T-helper 1 cell treated with Interleukin-12 subunit alpha and Interleukin-12 subunit beta and Interleukin-4 antibody, amounts not matched to agents 30 μg/mL and 1 μg/mL, for 36 hours (primary cell): ENCODE measurements around the gene KRTAP5-3.
A peak's percentile ranks its signal among the peaks of the same experiment; 100 is the strongest.
"Not testable (repeated sequence)": the region's sequence is repeated elsewhere in the genome, so short reads cannot be mapped to it uniquely, and the experiment has no call there.

Experiments
- H3K27ac Mint-ChIP-seq: one replicate; pipeline ENCODE4 v1.8.0; 2021; ENCODE audit warnings: mild to moderate bottlenecking, mixed read lengths
- H3K27me3 Mint-ChIP-seq: one replicate; pipeline ENCODE4 v1.8.0; 2021; ENCODE audit warnings: low read depth, mixed read lengths
- H3K36me3 Mint-ChIP-seq: one replicate; pipeline ENCODE4 v1.8.0; 2021; ENCODE audit warnings: low read depth, mixed read lengths
- H3K4me1 Mint-ChIP-seq: one replicate; pipeline ENCODE4 v1.8.0; 2021; ENCODE audit warnings: low read depth, mixed read lengths
- H3K4me3 Mint-ChIP-seq: one replicate; pipeline ENCODE4 v1.8.0; 2021; ENCODE audit warnings: mild to moderate bottlenecking, moderate library complexity, mixed read lengths
- H3K9me3 Mint-ChIP-seq: one replicate; pipeline ENCODE4 v1.8.0; 2021; ENCODE audit warnings: mixed read lengths

The KRTAP5-3 gene

DNA sequence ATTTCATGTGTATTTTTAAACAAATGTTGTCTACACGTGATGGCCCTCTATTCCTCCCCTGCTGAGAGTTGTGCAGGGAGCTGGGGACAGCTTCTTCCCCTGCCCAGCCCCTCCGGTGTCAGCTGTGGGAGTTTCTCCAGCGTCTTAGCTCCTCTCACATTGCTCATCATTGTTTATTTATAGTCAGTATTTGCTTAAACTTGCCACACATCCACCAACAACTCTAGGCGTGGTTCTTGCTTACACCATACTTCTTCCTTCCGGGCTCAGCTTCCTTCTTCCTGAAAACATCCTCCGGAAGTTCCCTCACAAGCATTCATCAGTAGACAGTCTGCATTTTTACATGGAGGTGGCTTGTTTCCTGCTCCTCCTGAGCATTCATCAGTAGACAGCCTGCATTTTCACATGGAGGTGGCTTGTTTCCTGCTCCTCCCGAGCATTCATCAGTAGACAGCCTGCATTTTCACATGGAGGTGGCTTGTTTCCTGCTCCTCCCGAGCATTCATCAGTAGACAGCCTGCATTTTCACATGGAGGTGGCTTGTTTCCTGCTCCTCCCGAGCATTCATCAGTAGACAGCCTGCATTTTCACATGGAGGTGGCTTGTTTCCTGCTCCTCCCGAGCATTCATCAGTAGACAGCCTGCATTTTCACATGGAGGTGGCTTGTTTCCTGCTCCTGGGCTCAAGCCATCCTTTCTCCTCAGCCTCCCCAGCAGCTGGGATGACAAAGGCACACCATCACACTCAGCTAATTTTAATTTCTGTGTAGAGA lies 18.9 kb downstream of the KRTAP5-3 start:
- H3K4me1 Mint-ChIP-seq: peaks cover 11% of the 10 kb centered on the region
- H3K36me3 Mint-ChIP-seq, H3K9me3 Mint-ChIP-seq: not testable (repeated sequence)
- H3K27ac Mint-ChIP-seq: peak overlapping the region; percentile 83
- H3K27me3 Mint-ChIP-seq: peaks cover 36% of the 10 kb centered on the region
- peak overlapping the region; percentile 57 for H3K4me3 Mint-ChIP-seq

DNA sequence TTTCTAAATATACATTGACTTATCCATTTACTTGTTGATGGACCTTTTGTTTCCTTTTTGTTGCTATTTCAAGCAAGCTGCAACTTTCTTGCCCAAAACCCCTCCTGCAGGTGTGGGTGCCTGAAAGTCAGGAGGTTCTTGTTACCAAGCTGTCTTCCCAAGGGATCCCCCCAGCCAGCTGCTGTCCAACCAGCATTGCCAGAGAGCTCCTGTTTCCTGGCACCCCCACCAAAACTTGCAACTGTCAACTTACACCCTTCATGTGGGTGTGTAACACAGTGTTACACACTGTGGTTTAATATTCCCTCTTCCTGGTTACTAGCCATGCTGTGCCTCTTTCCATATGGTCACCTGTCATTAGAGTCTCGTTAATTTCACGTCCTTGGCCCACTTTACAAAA lies 21.6 kb downstream of the KRTAP5-3 start:
- Mint-ChIP-seq H3K27ac (no peak overlapping the region), H3K9me3 (peaks cover 9% of the 10 kb centered on the region), H3K36me3 (peaks cover 5% of the 10 kb centered on the region), H3K27me3 (peaks cover 17% of the 10 kb centered on the region), H3K4me3 (no peak overlapping the region), H3K4me1 (peaks cover 11% of the 10 kb centered on the region)

DNA sequence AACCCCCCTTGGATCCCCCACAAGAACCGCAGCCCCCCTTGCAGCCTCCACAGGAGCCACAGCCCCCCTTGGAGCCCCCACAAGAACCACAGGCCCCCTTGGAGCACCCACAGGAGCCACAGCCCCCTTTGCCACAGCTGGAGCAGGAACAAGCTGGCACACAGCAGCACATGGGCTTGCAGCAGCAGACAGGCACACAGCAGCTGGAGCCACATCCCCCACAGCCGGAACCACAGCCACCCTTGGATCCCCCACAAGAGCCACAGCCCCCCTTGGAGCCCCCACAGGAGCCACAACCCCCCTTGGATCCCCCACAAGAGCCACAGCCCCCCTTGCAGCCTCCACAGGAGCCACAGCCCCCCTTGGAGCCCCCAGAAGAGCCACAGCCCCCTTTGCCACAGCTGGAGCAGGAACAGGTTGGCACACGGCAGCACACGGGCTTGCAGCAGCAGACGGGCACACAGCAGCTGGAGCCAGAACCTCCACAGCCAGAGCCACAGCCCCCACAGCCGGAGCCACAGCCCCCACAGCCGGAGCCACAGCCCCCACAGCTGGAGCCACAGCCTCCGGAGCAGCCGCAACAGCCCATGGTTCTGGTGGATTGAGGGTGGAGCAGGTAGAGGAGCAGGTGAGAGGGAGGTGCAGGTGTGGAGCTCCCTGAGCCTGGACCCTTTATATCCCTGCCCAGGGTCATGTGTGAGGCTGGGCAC lies 23.4 kb downstream of the KRTAP5-3 start, which contains the start of gene KRTAP5-1:
Gene KRTAP5-1 (minus strand): TSS at position 623 of the 710 bp plus-strand sequence. CDS start 34 bp downstream, at position 589.
- not testable (repeated sequence) for H3K4me3 Mint-ChIP-seq, H3K4me1 Mint-ChIP-seq, H3K36me3 Mint-ChIP-seq, H3K27ac Mint-ChIP-seq, H3K9me3 Mint-ChIP-seq
- peaks cover 17% of the 10 kb centered on the region for H3K27me3 Mint-ChIP-seq

DNA sequence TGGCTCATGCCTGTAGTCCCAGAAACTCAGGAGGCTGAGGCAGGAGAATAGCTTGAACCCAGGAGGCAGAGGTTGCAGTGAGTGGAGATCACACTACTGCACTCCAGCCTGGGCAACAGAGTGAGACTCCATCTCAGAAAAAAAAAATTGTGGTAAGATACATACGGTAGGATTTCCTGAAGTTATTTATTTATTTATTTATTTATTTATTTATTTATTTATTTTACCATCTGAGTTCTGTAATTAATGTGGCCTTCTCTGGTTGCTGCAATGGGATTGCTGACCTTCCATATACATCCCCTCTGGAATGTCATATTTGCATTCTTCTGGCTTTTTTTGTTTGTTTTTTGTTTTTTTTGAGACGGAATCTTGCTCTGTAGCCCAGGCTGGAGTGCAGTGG lies 25.4 kb downstream of the KRTAP5-3 start:
- H3K36me3 Mint-ChIP-seq, H3K4me1 Mint-ChIP-seq, H3K4me3 Mint-ChIP-seq, H3K27ac Mint-ChIP-seq: not testable (repeated sequence)
- Mint-ChIP-seq H3K27me3 (peaks cover 22% of the 10 kb centered on the region), H3K9me3 (peaks cover 11% of the 10 kb centered on the region)

DNA sequence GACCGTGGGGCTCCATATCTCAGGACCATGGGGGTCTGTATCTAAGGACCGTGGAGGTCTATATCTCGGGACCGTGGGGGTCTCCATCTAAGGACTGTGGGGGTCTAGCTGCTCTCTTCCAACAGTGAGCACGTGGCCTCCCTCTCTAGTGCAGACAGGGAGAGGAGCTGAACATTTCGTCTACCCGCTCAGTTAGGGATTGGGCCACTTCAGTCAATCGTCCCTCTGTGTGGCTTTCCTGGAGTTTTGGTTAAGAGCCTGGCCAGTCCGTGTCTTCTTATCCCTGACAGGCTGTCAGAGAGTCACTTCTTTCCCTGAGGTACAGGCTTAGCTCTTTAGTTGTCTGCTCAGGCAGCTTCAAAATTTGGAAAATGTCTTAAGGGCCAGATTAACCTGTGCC lies 26.3 kb downstream of the KRTAP5-3 start:
- Mint-ChIP-seq H3K9me3 (peaks cover 11% of the 10 kb centered on the region), H3K27me3 (peaks cover 16% of the 10 kb centered on the region), H3K4me1 (no peaks in the 10 kb centered on the region), H3K27ac (no peak overlapping the region), H3K4me3 (no peak overlapping the region), H3K36me3 (no peaks in the 10 kb centered on the region)

DNA sequence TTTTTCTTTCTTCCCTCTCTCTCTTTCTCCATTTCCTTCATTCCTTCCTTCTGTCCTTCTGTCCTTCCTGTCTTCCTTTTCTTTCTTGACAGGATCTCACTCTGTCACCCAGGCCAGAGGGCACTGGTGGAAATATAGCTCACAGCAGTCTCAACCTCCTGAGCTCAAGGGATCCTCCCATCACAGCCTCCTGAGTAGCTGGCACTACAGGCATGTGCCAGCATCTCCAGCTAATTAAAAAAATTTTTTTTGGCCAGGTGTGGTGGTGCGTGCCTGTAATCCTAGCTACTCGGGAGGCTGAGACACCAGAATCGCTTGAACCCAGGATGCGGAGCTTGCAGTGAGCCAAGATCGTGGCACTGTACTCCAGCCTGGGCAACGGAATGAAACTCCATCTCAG lies 31.4 kb downstream of the KRTAP5-3 start:
- Mint-ChIP-seq H3K27ac (no peak overlapping the region), H3K4me3 (no peak overlapping the region)

DNA sequence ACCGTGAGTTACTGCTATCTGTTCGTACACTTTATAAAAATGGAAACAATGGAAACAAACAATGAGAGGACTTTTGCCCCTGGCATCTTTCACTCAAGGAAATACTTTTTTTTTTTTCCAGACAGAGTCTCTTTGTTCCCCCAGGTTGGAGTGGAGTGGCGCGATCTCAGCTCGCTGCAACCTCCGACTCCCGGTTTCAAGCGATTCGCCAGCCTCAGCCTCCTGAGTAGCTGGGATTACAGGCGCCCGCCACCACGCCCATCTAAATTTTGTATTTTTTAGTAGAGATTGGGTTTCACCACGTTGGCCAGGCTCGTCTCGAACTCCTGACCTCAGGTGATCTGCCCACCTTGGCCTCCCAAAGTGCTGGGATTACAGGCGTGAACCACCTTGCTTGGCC lies 32.5 kb downstream of the KRTAP5-3 start:
- Mint-ChIP-seq H3K27me3 (peaks cover 33% of the 10 kb centered on the region), H3K9me3 (peaks cover 11% of the 10 kb centered on the region)
- H3K36me3 Mint-ChIP-seq, H3K4me3 Mint-ChIP-seq, H3K4me1 Mint-ChIP-seq, H3K27ac Mint-ChIP-seq: not testable (repeated sequence)

More for the DNA sequence above, 31.4 kb downstream of the KRTAP5-3 start:
- Mint-ChIP-seq H3K36me3 (no peaks in the 10 kb centered on the region), H3K9me3 (peaks cover 11% of the 10 kb centered on the region), H3K27me3 (peaks cover 31% of the 10 kb centered on the region), H3K4me1 (peaks cover 6% of the 10 kb centered on the region)

DNA sequence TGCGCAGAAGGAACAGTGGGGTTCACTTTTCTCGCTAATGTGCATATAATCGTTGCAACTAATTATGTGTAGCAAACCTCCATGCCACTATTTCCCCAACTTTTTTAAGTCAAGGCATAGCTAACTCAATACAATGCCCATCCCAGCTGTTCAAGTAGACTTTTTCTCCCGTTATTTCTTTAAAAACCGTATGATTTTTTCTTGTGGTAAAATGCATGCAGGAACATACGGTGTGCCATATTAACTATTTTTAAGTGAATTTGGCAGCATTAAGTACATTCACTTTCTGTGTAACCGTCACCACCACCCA lies 33.4 kb downstream of the KRTAP5-3 start:
- Mint-ChIP-seq H3K4me1 (peaks cover 6% of the 10 kb centered on the region), H3K36me3 (no peaks in the 10 kb centered on the region), H3K9me3 (peaks cover 11% of the 10 kb centered on the region), H3K4me3 (no peak overlapping the region), H3K27me3 (peaks cover 39% of the 10 kb centered on the region), H3K27ac (no peak overlapping the region)

DNA sequence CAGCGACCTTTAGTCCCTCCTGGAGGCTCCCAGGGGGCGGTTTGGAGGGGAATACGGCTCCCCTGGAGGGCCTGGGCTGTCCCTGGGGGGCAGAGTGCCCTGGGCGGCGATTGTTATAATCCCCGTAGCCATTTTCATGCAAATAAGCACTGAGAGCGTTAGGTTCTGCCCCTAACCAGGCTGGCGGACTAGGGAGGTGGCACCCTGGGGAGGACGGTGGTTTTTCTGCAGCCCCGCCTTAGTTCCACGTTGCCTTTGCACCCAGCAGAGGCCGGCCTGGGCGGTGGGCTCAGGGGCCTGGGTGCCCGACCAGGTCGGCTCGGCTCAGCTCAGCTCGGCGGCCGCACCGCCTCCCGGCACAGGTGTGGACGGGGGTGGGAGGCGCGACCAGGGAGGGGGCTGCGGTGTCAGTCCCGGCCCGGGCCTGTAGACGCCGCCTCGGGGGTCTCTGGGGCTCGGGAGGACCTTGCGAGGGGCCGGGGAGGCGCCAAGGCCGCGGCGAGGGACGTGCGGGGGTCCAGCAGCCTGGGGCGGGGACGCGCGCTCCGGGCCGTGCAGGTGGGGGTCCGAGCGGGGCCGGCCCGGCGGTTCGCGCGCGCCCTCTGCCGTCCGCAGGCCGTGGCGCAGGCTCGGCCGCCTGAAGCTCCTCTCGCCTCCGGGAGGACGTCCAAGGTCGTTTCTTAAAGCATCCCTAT lies 33.9 kb downstream of the KRTAP5-3 start:
- peaks cover 43% of the 10 kb centered on the region for H3K27me3 Mint-ChIP-seq
- H3K36me3 Mint-ChIP-seq: no peaks in the 10 kb centered on the region
- peaks cover 11% of the 10 kb centered on the region for H3K9me3 Mint-ChIP-seq
- peak overlapping the region; percentile 14 for H3K4me3 Mint-ChIP-seq
- peaks cover 6% of the 10 kb centered on the region for H3K4me1 Mint-ChIP-seq
- no peak overlapping the region for H3K27ac Mint-ChIP-seq

DNA sequence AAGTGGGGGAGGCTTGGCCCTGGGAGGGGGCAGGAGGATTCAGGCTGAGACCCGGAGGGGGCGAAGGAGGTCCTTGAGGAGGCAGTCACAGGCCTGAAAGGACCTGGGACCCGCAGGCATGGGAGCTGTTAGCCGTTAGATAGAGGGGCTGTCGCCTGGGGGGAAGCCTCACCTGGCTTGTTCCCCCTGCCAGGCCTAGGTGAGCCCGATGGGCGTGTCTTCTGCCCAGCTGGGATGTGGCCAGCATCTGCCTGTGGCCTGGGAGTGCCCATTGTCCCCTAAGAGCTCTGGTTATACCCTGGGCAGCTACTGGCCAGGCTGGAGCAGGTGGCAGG lies 34.4 kb downstream of the KRTAP5-3 start:
- no peak overlapping the region for H3K27ac Mint-ChIP-seq
- H3K4me3 Mint-ChIP-seq: peak overlapping the region; percentile 28
- H3K4me1 Mint-ChIP-seq: peaks cover 6% of the 10 kb centered on the region

DNA sequence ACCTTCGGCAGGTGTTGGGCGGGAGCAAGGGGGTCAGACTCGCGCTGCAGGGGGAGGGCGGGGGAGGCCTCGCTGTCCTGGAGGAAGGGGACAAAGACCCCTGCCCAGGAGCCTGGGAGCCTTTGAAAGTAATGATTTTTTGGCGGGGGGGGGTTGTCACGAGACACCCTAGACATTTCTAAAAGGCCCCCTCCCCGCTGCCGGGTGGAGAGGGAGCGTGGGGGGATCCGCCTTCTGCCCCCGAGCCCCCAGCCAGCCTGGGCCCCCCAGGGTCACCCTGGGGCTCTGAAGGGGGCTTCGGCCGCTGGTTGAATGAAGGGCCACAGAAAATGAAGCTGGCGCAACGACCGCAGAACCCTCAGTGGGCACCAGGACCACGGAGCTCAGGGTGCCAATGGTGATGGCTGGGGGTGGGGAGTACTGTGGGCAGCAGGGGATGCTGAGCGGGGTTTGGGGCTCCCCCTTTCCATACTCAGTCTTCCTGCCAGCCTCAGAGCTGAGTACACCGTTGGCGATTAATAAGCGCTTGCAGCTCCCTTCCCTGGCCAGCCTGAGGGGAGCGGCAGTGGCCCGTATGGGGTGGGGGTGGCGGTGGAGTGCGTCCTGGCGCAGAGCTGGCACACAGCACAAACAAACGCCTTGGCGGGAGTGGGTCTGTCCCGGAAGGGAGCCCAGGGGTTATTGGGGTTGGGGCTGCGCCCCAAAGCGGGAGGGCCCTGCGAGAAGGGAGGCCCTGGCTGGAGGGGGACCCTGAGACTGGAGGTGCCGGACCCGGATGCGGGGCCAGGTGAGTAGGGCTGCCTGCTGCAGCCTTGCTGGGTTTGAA lies 35.0 kb downstream of the KRTAP5-3 start:
- Mint-ChIP-seq H3K27ac (peak overlapping the region; percentile 36), H3K36me3 (no peaks in the 10 kb centered on the region), H3K27me3 (peaks cover 44% of the 10 kb centered on the region), H3K4me3 (peak overlapping the region; percentile 28), H3K4me1 (peaks cover 6% of the 10 kb centered on the region), H3K9me3 (peaks cover 3% of the 10 kb centered on the region)

More for the DNA sequence above, 34.4 kb downstream of the KRTAP5-3 start:
- H3K36me3 Mint-ChIP-seq: no peaks in the 10 kb centered on the region
- peaks cover 9% of the 10 kb centered on the region for H3K9me3 Mint-ChIP-seq
- H3K27me3 Mint-ChIP-seq: peaks cover 45% of the 10 kb centered on the region

DNA sequence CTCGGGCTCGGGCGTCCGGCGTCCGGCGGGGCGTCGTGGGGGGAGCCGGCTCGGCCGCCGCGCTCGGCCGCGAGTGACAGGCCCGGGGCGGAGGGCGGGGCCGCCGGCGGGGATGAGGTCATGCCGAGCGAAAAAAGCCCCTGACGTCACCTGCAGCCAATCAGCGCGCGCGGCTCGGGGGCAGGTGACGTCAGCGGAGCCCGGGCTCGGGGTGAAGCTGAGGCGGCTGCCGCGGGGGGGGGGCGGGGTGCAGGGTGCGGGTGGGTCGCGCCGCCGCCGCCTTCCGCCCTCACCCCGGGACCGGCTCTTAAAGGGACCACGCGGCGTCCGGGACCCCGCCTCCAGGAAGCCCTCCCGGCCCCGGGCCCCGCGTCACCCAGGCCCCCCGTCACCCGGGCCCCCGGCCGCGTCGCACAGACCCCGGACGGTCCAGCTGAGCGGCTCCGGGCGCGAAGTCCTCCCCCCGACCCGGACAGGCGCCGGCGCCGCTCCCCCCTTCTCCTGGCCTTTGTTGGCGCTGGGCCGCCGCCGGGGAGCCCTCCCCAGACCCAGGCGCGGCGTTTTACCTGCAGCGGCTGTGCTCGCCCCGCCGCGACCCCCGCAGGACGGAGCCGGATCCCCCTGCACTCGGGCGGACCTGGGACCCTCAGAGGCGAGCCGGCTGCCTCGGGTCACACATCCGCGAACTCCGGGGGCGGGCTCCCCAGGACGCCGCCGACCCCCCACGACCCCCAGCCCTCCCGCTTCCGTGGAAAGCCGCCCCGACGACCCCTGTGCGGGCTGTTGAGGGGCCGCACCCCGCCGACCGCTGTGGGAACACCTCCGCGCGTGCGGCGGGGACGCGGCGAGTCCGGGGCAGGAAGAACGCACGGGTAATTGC lies 35.8 kb downstream of the KRTAP5-3 start, which contains the start of gene DUSP8:
Gene DUSP8 (minus strand): TSS at position 75 of the 880 bp plus-strand sequence. CDS start 6,445 bp downstream, outside the sequence.
- Mint-ChIP-seq H3K4me1 (peaks cover 6% of the 10 kb centered on the region), H3K36me3 (no peaks in the 10 kb centered on the region), H3K9me3 (no peaks in the 10 kb centered on the region), H3K4me3 (no peak within 1 kb of the TSS), H3K27ac (no peak within 1 kb of the TSS), H3K27me3 (peaks cover 40% of the 10 kb centered on the region)

DNA sequence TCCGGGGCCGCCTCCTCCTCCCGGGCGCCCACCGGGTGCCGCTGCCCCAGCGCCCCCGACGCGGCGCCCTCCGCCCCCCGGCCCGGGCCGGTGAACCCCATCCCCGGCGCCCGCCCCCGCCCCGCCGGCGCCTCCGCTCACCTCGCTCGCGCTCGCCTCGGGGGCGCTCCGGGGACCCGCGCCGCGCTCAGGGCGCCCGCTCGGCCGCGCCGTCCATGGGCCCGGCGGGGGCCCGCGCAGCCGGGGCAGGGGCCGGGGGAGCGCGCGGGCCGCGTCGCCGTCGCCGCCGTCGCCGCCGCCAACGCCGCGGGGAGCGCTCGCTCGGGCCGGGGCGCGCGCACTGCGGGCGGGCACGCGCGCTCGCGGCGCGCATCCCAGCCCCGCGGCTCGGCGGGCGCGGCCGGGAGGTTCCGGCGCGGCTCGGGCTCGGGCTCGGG lies 36.5 kb downstream of the KRTAP5-3 start:
- peaks cover 39% of the 10 kb centered on the region for H3K27me3 Mint-ChIP-seq
- H3K36me3 Mint-ChIP-seq: no peaks in the 10 kb centered on the region
- no peak overlapping the region for H3K4me3 Mint-ChIP-seq
- H3K4me1 Mint-ChIP-seq: peaks cover 6% of the 10 kb centered on the region
- H3K27ac Mint-ChIP-seq: no peak overlapping the region
- no peaks in the 10 kb centered on the region for H3K9me3 Mint-ChIP-seq
